Body of pancreas (tissue), 4 donors: ENCODE results near the gene IFNA2. TPM values are rescaled to one million over a fixed set of nuclear protein-coding genes. Genes with fewer than 3 reads are reported as not detected.

Experiments used
- ATAC-seq: fragments of 150-250 bp; one replicate; pipeline ENCODE4 v1.9.1; 2016
- DNase-seq, 4 donors: peaks; one replicate each; pipeline ENCODE4 v3.0.0-alpha.2; 2019
- H3K27ac ChIP-seq, 4 donors: fragments of 200-600 bp; sonication (generic); 1 replicate in 3 of 4; 2 replicates in 1 of 4; pipeline versions ENCODE4 v1.5.1 to v1.6.1; 2016 to 2019; ENCODE audit warnings: mild to moderate bottlenecking in 1 of 4, mixed read lengths in 1 of 4, moderate library complexity in 1 of 4
- H3K27me3 ChIP-seq, 2 donors: fragments of 200-600 bp; sonication (generic); one replicate each; pipeline ENCODE4 v1.6.0; 2016; ENCODE audit warnings: mild to moderate bottlenecking in 1 of 2
- H3K36me3 ChIP-seq, 2 donors: fragments of 200-600 bp; sonication (generic); replicated peaks in 1 of 2; 2 replicates each; pipeline ENCODE4 v1.5.1; 2016; ENCODE audit warnings: low read depth in 2 of 2; ENCODE audit not compliant: insufficient read depth in 1 of 2
- H3K4me1 ChIP-seq: fragments of 200-600 bp; sonication (generic); one replicate; pipeline ENCODE4 v1.6.0; 2016
- H3K4me3 ChIP-seq, 2 donors: fragments of 200-600 bp; sonication (generic); 1 replicate in 1 of 2; 2 replicates in 1 of 2; pipeline ENCODE4 v1.5.1; 2016 to 2019
- H3K9me3 ChIP-seq, 3 donors: fragments of 200-600 bp; sonication (generic); 1 replicate in 2 of 3; 2 replicates in 1 of 3; pipeline ENCODE4 v1.5.1; 2016
- POLR2A ChIP-seq, 3 donors: fragments of 450-650 bp; IDR thresholded peaks; one replicate each; pipeline ENCODE4 v1.6.1; 2016; ENCODE audit warnings: antibody characterized with exemption in 3 of 3, mild to moderate bottlenecking in 2 of 3
- WGBS, 2 donors: methylation state at CpG; one replicate each; pipeline ENCODE4 v1.1.5; 2017; 5-methylcytosine and 5-hydroxymethylcytosine counted together
- intact Hi-C: fragments of 100-400 bp; cut with DNase I; formaldehyde crosslinking; loops from one replicate; pipeline ENCODE4 v1.15.1; 2023
- total RNA-seq, 2 donors: library from RNA; depleted of rRNA; stranded (reverse); fragments of >200 nt; gene quantifications; one replicate each; pipeline ENCODE4 v1.1.0, GENCODE V29; 2016
- TF ChIP-seq, protein P1 (sequence below), 7 experiments: fragments of 450-650 bp in 4 of 7; fragments of 200-600 bp in 3 of 7; sonication (generic) in 3 of 7; IDR thresholded peaks; one replicate each; pipeline ENCODE4 v1.5.1; 2016 to 2019; ENCODE audit warnings: antibody characterized with exemption in 7 of 7

Gene IFNA2
- total RNA-seq, 2 donors from 2014 or later: not detected

DNA sequence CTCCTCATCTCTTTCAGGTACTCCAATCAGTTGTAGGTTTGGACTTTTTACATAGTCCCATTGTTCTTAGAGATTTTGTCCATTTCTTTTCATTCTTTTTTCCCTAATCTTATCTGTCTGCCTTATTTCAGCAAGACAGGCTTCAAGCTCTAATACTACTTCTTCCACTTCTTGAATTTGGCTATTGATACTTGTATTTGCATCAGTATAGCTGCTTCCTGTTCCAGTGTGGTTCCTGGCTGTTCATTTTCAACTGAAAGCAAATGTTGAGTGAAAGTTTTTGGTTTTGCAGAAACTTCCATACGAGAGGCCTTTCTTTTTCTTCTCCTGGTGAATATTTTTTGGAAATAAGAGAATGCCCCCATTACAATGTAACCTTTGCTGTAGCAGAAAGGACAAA is 43.0 kb upstream of the IFNA2 start:
- Histone ChIP-seq H3K27ac (no peak overlapping the region), H3K27me3 (no peaks in the 10 kb centered on the region), H3K4me1 (no peaks in the 10 kb centered on the region), H3K36me3 (no peaks in the 10 kb centered on the region), H3K9me3 (no peaks in the 10 kb centered on the region), H3K4me3 (no peak overlapping the region)
- no peak for ATAC-seq
- DNase-seq: no peak
- WGBS, 2 donors: 53 to 62% methylated on average over 1 of the region's 1 CpG
- TF ChIP-seq, protein P1, sequence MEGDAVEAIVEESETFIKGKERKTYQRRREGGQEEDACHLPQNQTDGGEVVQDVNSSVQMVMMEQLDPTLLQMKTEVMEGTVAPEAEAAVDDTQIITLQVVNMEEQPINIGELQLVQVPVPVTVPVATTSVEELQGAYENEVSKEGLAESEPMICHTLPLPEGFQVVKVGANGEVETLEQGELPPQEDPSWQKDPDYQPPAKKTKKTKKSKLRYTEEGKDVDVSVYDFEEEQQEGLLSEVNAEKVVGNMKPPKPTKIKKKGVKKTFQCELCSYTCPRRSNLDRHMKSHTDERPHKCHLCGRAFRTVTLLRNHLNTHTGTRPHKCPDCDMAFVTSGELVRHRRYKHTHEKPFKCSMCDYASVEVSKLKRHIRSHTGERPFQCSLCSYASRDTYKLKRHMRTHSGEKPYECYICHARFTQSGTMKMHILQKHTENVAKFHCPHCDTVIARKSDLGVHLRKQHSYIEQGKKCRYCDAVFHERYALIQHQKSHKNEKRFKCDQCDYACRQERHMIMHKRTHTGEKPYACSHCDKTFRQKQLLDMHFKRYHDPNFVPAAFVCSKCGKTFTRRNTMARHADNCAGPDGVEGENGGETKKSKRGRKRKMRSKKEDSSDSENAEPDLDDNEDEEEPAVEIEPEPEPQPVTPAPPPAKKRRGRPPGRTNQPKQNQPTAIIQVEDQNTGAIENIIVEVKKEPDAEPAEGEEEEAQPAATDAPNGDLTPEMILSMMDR (IDR thresholded peaks at IDR 0.05): no peak
- TF ChIP-seq POLR2A (IDR thresholded peaks at IDR 0.05): no peak
- intact Hi-C loops: no loop called here

- peak; percentile 27 for ATAC-seq
Observed at GRCh38 chr9:21415493-21416267, 30.5 kb upstream of the IFNA2 start.

GRCh38 chr9:21414220-21414940 is 29.2 kb upstream of the IFNA2 start:
- TF ChIP-seq, protein P1 (IDR thresholded peaks at IDR 0.05): no peak
- no peak for TF ChIP-seq POLR2A (IDR thresholded peaks at IDR 0.05)
- Histone ChIP-seq H3K27me3 (no peaks in the 10 kb centered on the region), H3K9me3 (no peaks in the 10 kb centered on the region), H3K4me1 (no peaks in the 10 kb centered on the region), H3K27ac (no peak overlapping the region), H3K36me3 (no peaks in the 10 kb centered on the region), H3K4me3 (no peak overlapping the region)
- ATAC-seq (no peak), DNase-seq (no peak)
- WGBS, 2 donors: 73 to 79% methylated on average over 2 of the region's 2 CpGs
- intact Hi-C loops: no loop called here

More at GRCh38 chr9:21415493-21416267, 30.5 kb upstream of the IFNA2 start:
- DNase-seq: no peak
- H3K4me3 ChIP-seq: no peak overlapping the region
- H3K36me3 ChIP-seq: no peaks in the 10 kb centered on the region
- no peaks in the 10 kb centered on the region for H3K9me3 ChIP-seq
- H3K27me3 ChIP-seq: no peaks in the 10 kb centered on the region
- H3K27ac ChIP-seq: no peak overlapping the region
- WGBS, 2 donors: 39 to 61% methylated on average over 5 of the region's 5 CpGs
- no peaks in the 10 kb centered on the region for H3K4me1 ChIP-seq
- TF ChIP-seq POLR2A (IDR thresholded peaks at IDR 0.05): no peak
- TF ChIP-seq, protein P1 (IDR thresholded peaks at IDR 0.05): no peak
- intact Hi-C loops: no loop called here

- intact Hi-C loops: no loop called here
- H3K4me3 ChIP-seq: no peak overlapping the region
- 54 to 57% methylated on average over 5 of the region's 5 CpGs for WGBS, 2 donors
- H3K27ac ChIP-seq: no peak overlapping the region
- no peaks in the 10 kb centered on the region for H3K4me1 ChIP-seq
- DNase-seq: no peak
- H3K9me3 ChIP-seq: no peaks in the 10 kb centered on the region
- no peaks in the 10 kb centered on the region for H3K36me3 ChIP-seq
- TF ChIP-seq, protein P1 (IDR thresholded peaks at IDR 0.05): peak in 1 of 7 experiments; percentile 5
- TF ChIP-seq POLR2A (IDR thresholded peaks at IDR 0.05): no peak
- ATAC-seq: no peak
- H3K27me3 ChIP-seq: no peaks in the 10 kb centered on the region
Observed at GRCh38 chr9:21413624-21414023, 28.4 kb upstream of the IFNA2 start.
